Measurements from ENCODE around the gene SPOCK2. TPM values are rescaled to one million over a fixed set of nuclear protein-coding genes. Genes with fewer than 3 reads are reported as not detected.

SPOCK2 gene
- total RNA-seq, 2 experiments from 2014 or later, result 0.76 to 7.5 TPM

DNA sequence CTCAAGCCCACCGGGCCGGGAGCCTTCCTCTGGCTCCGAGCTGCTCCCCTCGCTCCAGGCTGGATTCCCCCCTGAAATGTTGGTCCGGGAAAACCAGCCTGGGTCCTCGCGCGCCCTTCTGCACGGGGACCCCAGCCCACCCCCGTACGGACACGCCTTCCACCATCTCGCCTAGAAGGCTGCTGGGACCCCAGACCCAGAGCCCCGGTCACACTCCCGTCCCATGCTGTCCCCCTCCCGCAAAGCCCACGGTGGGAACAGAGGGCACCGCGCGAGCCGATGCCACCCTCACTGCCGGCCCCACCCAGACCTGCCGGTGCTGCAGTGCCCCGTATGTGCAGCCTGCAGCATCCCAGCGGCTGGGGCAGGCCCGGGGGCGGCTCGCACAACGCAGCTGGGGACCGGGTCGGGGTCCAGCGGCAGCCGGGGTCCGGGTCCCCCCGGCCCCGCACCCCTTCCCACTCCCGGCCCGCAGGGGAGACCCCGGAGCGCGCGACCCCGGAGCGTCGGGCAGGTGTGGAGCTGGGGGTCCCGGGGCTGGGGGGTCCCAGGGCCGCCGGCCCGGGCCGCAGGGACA, 871 bp downstream of the SPOCK2 start:
- intact Hi-C loops (cut with micrococcal nuclease; ENCODE audit: unreplicated experiment), result no loop called here

DNA sequence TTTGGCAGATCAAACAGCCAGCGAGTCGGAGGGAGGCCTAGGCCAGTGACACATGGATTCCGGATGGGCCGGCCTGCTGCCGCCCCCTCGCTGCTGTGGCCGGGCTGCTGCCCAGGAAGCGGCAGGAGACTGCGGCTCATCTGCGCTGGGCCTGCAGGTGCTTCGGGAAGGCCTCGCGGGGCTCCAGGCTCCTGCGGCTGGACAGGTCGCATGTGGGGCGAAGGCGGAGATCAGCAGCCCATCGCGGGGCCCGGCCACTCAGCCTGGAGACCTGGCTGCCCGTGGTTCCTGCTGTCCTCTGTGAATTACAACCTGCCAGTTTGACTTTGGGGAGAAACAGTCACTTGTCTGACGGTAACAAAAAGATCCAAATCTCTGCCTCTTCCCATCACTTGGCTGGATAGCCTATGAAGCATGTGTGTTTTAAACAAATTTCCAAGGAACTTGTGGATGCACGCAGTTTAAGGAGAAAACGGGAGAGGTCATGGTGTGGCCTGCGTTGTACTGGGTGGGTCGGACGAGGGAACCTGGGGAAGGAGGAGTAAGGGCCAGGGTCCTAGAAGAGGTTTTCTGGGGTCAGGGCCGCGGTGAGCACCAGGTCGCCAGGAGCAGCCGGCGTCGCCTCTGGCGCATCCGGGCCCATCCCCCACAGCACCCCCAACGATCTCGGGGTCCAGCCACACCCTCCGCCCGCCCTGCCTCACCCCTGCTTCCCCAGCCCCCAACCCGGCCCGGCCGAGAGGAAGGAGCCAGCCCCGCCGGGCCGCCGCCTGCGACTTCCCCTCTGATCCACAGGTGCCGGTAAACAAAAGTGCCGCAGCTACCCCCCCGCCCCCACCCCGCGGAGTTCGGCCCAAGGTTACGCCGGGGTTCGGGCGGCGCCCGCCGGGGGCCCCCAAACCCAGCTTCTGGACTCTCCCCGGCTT, 1.6 kb downstream of the SPOCK2 start:
- TF ChIP-seq EZH2phosphoT487 (IDR thresholded peaks at IDR 0.05; ENCODE audit: borderline replicate concordance, low read depth, low read length), result no peak
- no peak for TF ChIP-seq CTCF (conservative IDR thresholded peaks at IDR 0.05; ENCODE audit: low read length)
- DNase-seq (ENCODE audit: low spot score), result peak; percentile 63
- intact Hi-C loops (cut with micrococcal nuclease; ENCODE audit: unreplicated experiment), result no loop called here
- no peaks in the 10 kb centered on the region for H3K9me2 ChIP-seq (ENCODE audit: insufficient read depth, low read length)
- no peaks in the 10 kb centered on the region for H3K36me3 ChIP-seq (ENCODE audit: insufficient read depth, low read length)
- BruUV-seq (replicated peaks), result no TSS peak
- peak overlapping the region; percentile 95 for H3K4me2 ChIP-seq (ENCODE audit: low read length)
- peak overlapping the region; percentile 73 for H3K4me3 ChIP-seq (ENCODE audit: low read depth, low read length, poor library complexity, severe bottlenecking)
- H3K4me1 ChIP-seq (ENCODE audit: insufficient read depth, low read length, poor library complexity, severe bottlenecking), result peaks cover 41% of the 10 kb centered on the region
- no peak overlapping the region for H3K27ac ChIP-seq (ENCODE audit: low read depth, low read length, poor library complexity, severe bottlenecking)
- no peaks in the 10 kb centered on the region for H3K79me2 ChIP-seq (ENCODE audit: insufficient read depth, low read depth, low read length)
- POLR2A ChIA-PET, result no interaction called here
- H4K20me1 ChIP-seq (ENCODE audit: insufficient read depth, low read length), result no peaks in the 10 kb centered on the region
- CTCF ChIA-PET (ENCODE audit: unreplicated experiment), result interaction anchor here (0.6 kb wide), 1 partner anchor 16 kb away, joined by 8 read pairs; no protein-coding TSS in a partner anchor
- no peaks in the 10 kb centered on the region for H3K9me3 ChIP-seq (ENCODE audit: low read length)
- H2AFZ ChIP-seq (ENCODE audit: low read length), result peak overlapping the region; percentile 93

More for the DNA sequence above, 871 bp downstream of the SPOCK2 start:
- Histone ChIP-seq H3K9me2 (ENCODE audit: insufficient read depth, low read length) (no peaks in the 10 kb centered on the region), H3K27ac (ENCODE audit: low read depth, low read length, poor library complexity, severe bottlenecking) (no peak overlapping the region), H3K36me3 (ENCODE audit: insufficient read depth, low read length) (no peaks in the 10 kb centered on the region), H3K4me1 (ENCODE audit: insufficient read depth, low read length, poor library complexity, severe bottlenecking) (peaks cover 41% of the 10 kb centered on the region), H4K20me1 (ENCODE audit: insufficient read depth, low read length) (no peaks in the 10 kb centered on the region), H2AFZ (ENCODE audit: low read length) (peak overlapping the region; percentile 93), H3K9me3 (ENCODE audit: low read length) (no peaks in the 10 kb centered on the region), H3K4me3 (ENCODE audit: low read depth, low read length, poor library complexity, severe bottlenecking) (peak overlapping the region; percentile 73), H3K79me2 (ENCODE audit: insufficient read depth, low read depth, low read length) (no peaks in the 10 kb centered on the region), H3K4me2 (ENCODE audit: low read length) (peak overlapping the region; percentile 95)
- TF ChIP-seq EZH2phosphoT487 (IDR thresholded peaks at IDR 0.05; ENCODE audit: borderline replicate concordance, low read depth, low read length) (no peak; the same call in 1 of the 2 replicates), CTCF (conservative IDR thresholded peaks at IDR 0.05; ENCODE audit: low read length) (no peak)
- ChIA-PET POLR2A (interaction anchor here (1.3 kb wide), 1 partner anchor 10 kb away, joined by 4 read pairs; no protein-coding TSS in a partner anchor), CTCF (ENCODE audit: unreplicated experiment) (interaction anchor here (0.7 kb wide), 1 partner anchor 136 kb away, joined by 3 read pairs; no protein-coding TSS in a partner anchor)
- no TSS peak for BruUV-seq (replicated peaks)
- DNase-seq (ENCODE audit: low spot score), result peak; percentile 34

All from OCI-LY7 (cell line).